T1000 (cell line): ENCODE results near the gene TMEM181.
"Not testable (repeated sequence)": the region's sequence is repeated elsewhere in the genome, so short reads cannot be mapped to it uniquely, and the experiment has no call there.

Experiments
- DNase-seq: peaks from one replicate; lab custom pipeline; 2025; ENCODE audit warnings: mixed read lengths; lab: John Stamatoyannopoulos, UW

TMEM181 gene

GRCh38 chr6:158643836-158644230 lies 83.9 kb downstream of the TMEM181 start:
- DNase-seq: no peak

GRCh38 chr6:158644231-158645063 lies 84.6 kb downstream of the TMEM181 start, which contains the start of gene DYNLT1:
Gene DYNLT1, minus strand, starts transcription at chr6:158644743. Its CDS starts 35 bp downstream, at chr6:158644708.
- peak; percentile 89 for DNase-seq

- DNase-seq: no peak
These were observed 85.5 kb downstream of the TMEM181 start for GRCh38 chr6:158645064-158646022.

- no peak for DNase-seq
These were observed 86.4 kb downstream of the TMEM181 start for GRCh38 chr6:158646023-158646910.

GRCh38 chr6:158647501-158647900 lies 87.6 kb downstream of the TMEM181 start:
- DNase-seq: no peak

- DNase-seq: no peak
These were observed 88.8 kb downstream of the TMEM181 start for GRCh38 chr6:158648682-158649131.

- no peak for DNase-seq
These were observed 89.6 kb downstream of the TMEM181 start, which contains the start of gene SYTL3 for GRCh38 chr6:158649289-158650143. Gene SYTL3, plus strand, starts transcription at chr6:158650054. Its CDS starts 13,215 bp downstream, at chr6:158663269.

GRCh38 chr6:158651981-158652737 lies 92.3 kb downstream of the TMEM181 start:
- not testable (repeated sequence) for DNase-seq

- DNase-seq: no peak
These were observed 93.9 kb downstream of the TMEM181 start for GRCh38 chr6:158653577-158654354.

- no peak for DNase-seq
These were observed 94.6 kb downstream of the TMEM181 start for GRCh38 chr6:158654498-158654897.

- DNase-seq: no peak
These were observed 95.1 kb downstream of the TMEM181 start for GRCh38 chr6:158654960-158655489.

- DNase-seq: no peak
These were observed 95.9 kb downstream of the TMEM181 start for GRCh38 chr6:158655569-158656450.

GRCh38 chr6:158656986-158657385 lies 97.1 kb downstream of the TMEM181 start:
- not testable (repeated sequence) for DNase-seq

- no peak for DNase-seq
These were observed 100.5 kb downstream of the TMEM181 start for GRCh38 chr6:158660333-158660754.

- no peak for DNase-seq
These were observed 101.3 kb downstream of the TMEM181 start for GRCh38 chr6:158661156-158661685.

- no peak for DNase-seq
These were observed 102.7 kb downstream of the TMEM181 start for GRCh38 chr6:158662607-158662953.

- no peak for DNase-seq
These were observed 103.2 kb downstream of the TMEM181 start for GRCh38 chr6:158662954-158663624.
